SH-SY5Y (cell line): Measurements from ENCODE around the gene CHMP6.

Experiments used
- GATA2 ChIP-seq: IDR thresholded peaks from 2 replicates; pipeline ENCODE4 v1.6.1; 2011; ENCODE audit warnings: mild to moderate bottlenecking, low read depth, low read length
- GATA3 ChIP-seq: IDR thresholded peaks from 2 replicates; pipeline ENCODE4 v1.6.1; 2011; ENCODE audit warnings: low read depth, mild to moderate bottlenecking, low read length, moderate library complexity

- TF ChIP-seq GATA3 (no peak), GATA2 (no peak)
Measured at GRCh38 chr17:80951121-80952090, 40.2 kb upstream of the CHMP6 start.
